ENCODE data around the gene MTURN.
"Not testable (repeated sequence)": the region's sequence is repeated elsewhere in the genome, so short reads cannot be mapped to it uniquely, and the experiment has no call there.

Gene MTURN

DNA sequence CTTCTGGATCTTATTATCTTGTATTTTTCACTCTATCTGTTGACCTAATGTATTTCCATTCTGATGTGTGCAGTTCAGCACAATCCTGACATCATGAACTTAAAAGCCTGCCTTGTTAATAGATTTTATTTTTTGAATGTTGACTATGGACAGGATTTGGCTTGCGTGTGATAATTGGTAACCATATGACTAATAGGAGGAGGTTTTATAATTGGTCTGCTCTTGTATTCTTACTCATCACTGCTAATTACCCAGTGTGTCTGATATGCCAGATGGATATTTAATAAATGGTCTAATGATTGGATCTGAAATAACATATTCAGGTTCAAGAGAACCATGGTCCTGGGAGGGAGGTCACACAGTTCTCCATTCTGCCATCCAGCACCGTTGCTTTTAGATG lies 45.9 kb downstream of the MTURN start:
- no peak for DNase-seq (ENCODE audit: low read depth)

DNA sequence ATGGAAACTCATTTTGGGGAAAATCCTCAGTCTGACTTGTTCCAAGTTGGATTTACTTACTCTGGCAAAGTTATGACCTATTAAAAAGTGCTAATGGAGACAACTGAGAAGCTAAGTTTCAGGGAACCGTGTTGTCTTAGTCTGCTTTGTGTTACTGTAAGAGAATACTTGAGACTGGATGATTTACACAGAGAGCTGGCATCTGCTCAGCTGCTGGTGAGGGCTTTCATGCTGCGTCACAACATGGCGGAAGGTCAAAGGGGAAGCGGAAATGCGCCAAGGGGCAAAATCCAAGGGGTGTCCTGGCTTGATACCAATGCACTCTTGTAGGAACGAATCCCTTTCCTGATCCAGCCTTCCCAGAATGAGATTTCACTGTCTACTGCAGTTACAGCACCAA lies 46.4 kb downstream of the MTURN start:
- no peak for DNase-seq (ENCODE audit: low read depth)

DNA sequence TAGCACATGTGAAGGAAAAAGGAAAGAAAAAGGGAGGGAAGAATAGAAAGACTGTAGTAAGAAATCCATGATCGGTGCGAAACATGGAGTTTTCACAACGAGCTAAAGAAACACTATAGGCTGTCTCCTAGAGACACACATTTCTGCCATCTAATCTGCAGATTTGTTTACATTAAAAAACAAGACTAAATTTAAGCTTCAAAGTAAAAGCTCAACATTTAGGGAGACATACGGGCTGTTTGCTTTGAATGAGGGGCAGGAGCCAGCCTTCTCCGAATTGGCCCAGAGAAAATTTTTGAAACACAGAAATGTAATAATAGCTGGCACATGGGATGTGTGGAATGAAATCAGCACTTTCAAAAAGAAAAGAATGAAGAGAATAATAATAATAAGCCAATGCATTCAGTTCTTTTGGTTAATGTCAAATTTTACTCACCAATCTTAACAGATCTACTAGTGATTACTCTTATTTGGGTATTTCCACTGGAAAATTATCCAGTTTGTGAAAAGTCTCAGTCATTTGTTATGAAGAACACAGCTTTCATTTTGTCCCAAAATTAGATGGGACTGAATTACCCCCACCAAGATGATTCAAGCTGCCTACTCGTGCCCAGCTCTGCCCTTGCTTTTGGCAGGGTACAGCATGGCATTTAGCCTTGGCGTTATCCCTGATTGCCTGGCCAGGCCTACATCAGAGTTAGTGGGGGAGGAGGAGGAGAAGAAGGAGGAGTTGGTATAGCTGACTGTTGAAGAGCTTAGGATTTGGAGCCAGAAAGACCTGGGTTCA lies 47.1 kb downstream of the MTURN start:
- DNase-seq (ENCODE audit: low read depth), result no peak

DNA sequence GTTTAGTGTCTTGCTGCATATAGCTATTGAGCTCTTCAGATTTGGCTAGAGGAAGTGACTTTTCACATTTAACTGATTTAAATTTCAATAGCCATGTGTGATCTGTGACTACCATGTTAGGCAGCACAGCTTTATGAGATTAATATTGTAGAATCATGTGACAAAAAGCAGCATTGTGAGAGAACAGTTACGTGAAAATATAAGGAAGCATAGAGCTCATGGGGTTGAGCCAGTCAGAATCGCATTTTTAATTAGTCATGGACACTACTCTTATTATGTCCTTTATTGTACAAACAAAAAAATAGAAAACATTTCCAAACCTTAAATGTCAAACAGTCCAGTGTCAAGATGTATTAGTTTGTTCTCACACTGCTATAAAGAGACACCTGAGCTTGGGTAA lies 48.0 kb downstream of the MTURN start:
- no peak for DNase-seq (ENCODE audit: low read depth)

DNA sequence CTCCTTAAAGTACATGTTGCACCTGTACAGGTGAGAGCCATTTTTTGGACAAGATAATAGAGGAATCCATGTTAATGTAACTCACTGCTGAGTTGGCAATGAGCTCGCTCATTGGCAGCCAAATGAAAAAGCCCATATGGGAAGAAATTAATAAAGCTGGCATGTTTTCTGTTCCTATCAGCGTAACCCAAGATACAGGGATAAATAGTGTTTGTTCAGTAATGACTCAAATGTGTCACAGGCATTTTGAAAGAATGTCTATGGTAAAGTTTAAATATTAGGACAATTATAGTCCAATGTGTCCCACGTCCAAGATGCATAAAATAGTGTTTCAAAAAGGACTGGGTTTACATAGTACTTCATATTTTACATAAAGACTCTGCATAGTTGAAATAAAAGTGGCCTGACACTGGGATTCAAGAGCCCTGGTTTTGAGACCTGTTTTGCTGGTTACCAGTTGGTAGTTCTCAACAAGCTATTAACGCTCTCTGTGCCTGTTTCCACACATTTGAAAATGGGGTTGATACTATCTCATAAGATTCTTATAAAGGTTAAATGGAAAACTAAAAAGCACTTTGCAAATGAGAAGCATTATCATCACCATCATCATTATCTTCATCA lies 49.1 kb downstream of the MTURN start:
- DNase-seq (ENCODE audit: low read depth), result no peak

DNA sequence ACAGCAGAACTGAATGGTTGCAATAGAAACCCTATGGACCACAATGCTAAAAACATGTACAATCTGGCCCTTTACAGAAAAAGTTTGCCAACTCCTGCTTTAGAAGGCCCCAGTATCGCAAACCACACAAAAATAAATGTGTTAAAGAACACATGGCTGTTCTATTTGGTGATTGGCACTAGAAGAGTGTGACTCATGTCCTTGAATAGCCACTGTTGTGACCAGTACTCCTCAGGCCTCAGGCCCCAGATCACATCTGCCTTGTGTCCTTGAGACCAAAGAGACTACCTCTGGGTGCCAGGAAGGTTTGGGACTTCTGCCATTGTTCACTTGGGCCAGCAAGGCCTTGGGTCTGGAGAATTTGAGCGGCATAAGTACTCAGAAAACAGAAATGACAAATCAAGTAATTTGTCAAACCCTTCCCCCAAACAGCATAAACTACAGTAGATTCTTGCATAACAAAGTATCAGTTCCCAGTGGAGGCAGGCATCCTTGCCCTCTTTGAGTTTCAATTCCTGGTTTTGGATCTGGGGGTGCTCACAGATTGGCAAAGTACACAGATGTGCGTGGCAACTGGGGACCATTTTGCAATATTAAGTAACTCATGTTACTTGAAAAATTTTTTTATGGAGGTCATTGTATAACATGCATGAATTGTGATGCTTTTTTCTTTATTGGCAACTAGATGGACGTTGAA lies 50.2 kb downstream of the MTURN start:
- DNase-seq (ENCODE audit: low read depth), result no peak

DNA sequence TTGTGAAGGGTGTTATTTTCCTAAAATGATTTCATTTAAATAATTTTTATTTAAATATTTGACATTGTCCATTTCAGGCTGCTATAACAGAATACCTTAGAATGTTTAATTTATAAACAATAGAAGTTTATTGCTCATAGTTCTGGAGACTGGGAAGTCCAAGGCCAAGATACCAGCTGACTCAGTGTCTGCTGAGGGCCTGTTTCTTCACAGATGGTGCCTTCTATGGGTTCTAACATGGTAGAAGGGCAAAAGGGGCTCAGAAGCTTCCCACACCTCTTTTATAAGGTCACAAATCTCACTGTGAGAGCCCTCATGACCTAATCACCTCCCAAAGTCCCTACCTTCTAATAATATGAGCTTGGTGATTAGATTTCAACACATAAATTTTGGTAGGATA lies 50.7 kb downstream of the MTURN start:
- no peak for DNase-seq (ENCODE audit: low read depth)

DNA sequence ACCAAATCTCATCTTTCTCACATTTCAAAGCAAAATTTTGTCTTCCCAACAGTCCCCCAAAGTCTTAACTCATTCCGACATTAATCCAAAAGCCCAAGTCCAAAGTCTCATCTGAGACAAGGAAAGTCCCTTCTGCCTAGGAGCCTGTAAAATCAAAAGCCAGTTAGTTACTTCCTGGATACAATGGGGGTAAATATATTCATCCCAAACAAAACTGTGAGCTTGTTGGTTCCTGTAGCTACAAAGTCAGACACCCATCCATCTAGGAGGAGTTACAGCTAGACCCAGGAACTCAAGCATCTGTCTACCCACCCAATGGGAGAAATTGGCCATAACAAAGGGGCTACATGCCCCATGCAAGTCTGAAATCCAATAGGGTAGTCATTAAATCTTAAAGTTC lies 51.9 kb downstream of the MTURN start:
- no peak for DNase-seq (ENCODE audit: low read depth)

DNA sequence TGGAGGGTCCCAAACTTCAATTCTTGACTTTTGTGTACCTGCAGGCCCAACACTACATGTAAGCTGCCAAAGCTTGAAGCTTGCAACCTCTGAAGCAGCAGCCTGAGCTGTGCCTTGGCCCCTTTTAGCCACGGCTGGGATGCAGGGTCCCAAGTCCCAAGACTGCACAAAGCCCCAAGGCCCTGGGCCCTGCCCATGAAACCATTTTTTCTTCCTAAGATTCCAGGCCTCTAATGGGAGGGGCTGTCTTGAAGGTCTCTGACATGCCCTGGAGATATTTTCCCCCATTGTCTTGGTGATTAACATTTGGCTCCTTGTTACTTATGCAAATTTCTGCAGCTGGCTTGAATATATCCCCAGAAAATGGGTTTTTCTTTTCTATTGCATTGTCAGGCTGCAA lies 52.7 kb downstream of the MTURN start:
- no peak for DNase-seq (ENCODE audit: low read depth)

DNA sequence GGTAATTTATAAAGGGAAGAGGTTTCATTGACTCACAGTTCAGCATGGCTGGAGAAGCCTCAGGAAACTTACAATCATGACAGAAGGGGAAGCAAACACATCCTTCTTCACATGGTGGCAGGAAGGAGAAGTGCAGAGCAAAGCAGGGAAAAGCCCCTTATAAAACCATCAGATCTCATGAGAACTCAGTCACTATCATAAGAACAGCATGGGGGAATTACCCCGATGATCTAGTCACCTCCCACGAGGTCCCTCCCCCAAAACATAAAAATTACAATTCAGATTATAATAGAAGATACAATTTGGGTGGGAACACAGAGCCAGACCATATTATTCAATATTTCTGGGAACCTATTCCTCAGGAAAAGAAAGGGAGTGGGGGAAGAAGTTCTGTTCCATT lies 53.6 kb downstream of the MTURN start:
- DNase-seq (ENCODE audit: low read depth), result not testable (repeated sequence)

DNA sequence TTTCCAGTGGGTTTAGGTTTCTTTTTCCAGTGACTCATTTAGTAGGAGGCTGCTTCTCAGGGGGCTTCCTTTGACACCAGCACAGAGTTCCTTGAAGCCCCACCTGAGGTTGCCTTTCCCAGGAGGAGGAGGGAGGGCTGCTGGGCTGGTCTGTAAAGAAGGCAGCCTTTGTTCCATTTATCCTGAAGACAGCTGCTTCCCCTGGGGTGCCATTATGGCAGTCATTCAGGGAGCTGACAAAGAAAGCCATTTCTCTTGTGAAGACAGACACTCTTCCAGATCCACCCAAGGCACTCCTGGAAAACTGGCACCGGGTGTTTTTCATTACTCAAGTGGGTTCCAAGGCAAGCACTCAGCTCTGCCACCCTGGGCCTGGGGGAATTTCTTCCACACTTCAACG lies 54.0 kb downstream of the MTURN start:
- no peak for DNase-seq (ENCODE audit: low read depth)

DNA sequence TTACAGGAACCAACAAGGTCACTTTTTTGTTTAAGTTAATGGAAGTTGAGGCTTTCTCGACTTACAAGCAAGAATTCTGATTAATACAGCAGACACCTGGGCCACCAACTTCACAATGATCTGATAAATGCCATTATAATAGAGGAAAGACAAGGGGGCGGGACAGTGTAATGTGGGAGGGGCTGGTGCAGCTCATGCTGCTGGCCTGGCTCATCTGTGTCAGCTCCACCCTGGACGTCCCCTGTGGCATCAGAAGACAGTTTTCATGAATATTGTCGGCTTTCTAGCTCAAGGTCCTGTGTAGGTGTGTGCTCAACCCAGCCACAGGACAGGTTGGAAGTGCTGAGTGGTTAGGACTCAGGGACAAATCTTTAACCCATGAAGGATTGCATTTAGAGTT lies 57.0 kb downstream of the MTURN start:
- no peak for DNase-seq (ENCODE audit: low read depth)

DNA sequence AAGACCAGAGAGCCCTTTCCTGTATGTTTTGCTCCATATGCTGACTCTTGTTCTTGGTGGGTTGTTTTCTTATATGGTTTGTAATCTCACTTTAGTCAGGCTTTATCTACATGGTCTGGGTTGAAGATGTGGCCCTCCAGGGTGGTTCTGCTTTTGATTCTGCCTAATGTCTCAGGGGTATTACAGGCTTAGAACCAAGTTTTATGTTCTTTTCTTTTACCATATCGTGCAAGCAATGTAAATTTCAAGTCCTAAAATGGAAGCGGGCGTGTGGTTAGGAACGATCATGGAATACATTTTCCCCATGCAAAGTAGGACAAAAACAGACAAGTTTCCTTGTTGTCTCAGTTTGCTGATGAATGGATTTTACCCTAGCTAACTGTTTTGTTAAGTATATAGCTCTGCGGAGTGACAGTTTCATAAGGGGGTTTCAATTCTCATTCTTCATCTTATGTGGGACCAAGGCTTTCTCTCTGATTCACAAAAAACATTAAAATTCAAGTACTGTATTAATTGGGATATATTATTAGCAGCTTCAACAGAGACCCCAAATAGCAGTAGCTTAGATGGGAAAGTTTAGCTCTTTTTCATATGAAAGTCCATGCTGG lies 58.7 kb downstream of the MTURN start:
- DNase-seq (ENCODE audit: low read depth), result no peak

DNA sequence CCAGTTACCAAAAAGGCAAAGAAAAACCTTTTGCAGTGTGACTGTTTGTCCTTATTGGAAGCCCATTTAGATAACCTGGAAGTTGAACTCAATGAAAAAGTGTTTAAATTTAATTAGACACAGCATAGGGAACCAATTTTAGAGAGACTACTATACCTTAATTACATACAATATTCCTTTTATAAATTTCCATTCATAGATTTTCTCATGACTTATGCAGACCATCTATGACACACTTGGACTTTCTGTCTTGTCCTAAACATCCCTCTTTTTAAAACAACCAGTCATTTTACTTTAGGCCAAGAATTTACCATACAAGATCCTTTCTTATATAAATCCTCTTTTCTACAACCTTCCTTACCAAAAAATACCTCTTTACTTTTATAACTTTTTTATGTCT lies 61.6 kb downstream of the MTURN start:
- DNase-seq (ENCODE audit: low read depth), result no peak

DNA sequence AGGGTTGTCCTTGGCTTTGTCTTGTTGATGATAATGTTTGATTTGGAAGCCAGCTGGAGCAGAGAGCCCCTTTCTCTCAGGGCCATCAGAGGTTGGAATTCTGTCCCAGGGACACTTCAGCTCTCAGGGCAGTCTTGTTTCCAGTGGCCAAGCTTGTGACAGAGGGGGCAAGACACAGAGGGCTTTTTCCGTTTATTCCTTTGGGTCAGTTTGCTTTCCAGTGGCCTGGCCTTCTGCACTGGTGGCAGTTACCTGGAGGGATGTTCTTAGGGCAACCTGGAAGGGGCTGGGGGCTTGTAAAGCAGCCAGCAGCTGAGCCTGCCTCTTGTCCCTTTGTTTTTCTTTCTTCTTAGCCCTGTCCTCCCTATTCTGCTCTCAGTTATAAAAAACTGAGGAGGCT lies 62.7 kb downstream of the MTURN start:
- no peak for DNase-seq (ENCODE audit: low read depth)

DNA sequence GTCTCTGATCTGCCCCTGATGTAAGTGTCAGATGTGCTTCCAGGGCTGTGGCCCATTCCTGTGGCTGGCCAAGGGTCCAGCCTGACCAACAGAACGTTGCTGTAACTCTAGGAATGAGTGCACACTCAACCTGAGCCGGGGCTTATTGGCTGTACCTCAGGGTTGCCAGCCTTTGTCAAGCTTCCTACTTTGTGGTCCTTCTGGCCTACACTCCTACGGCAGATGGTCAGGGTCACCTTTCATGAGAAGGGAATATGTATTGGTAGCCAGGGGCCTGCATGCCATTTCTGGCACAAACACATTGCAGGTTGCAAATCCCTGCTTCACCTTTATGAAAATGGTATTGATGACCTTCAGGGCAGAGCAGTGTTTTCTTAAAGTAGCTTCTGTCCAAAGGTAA lies 64.5 kb downstream of the MTURN start:
- no peak for DNase-seq (ENCODE audit: low read depth)

DNA sequence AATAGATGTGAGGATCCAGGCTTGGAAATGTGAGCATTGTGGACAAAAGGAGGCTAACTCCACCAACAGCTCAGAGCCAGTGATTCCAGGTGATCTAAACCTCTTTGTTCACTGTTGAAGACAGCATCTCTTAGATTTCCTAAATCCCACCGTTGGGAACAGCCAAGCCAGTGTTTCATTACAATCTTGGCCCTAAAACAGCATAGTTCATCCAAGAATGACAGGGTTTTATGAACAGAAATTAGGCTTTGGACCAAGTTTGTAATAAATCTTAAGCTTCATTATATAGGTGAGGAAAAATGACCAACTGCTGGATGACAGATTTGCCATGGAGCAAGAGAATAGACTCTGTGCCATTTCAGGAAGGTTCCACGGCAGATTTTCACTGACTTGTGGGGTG lies 65.8 kb downstream of the MTURN start:
- no peak for DNase-seq (ENCODE audit: low read depth)

DNA sequence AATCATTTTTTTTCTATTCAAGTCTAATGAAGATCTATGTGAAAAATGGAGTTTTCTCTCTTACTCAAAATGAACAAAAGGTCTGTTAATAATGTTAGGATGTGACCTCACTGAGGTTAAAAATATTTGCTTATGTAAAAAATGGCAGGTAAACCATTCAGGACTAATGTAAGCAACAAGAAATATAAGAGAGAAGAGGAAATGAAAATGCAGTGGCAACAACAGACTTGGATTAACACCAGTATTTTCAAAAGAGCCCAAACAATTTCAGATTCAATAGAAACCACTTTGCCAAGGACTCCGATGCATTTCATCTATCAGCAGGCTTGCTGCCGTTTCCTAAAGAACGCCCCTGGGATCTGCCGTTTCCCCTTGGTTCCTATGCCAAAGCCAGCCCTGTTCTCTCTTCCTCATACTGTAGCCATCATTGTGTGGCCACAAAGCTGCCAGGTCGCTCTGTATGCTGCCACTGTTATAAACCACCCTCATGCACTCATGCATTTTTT lies 66.4 kb downstream of the MTURN start:
- no peak for DNase-seq (ENCODE audit: low read depth)

DNA sequence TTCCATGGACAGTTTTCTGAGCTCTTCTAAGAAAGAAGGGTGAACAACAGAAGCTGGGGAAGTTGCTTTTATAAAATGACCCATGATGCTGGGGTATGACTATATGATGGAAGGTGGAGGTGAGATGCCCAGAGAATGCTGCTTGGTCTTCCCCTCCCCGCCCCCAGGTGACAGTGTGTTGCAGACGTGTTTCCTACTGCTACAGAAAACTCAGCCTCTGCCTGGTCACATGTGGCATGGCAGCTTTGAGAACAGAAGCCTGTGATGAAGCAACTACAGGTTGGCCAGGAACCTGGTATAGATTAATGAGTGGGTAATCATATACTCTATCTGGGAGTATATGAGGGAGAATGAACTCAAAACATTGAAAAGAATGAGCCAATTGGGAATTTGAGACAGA lies 67.1 kb downstream of the MTURN start:
- DNase-seq (ENCODE audit: low read depth), result no peak

DNA sequence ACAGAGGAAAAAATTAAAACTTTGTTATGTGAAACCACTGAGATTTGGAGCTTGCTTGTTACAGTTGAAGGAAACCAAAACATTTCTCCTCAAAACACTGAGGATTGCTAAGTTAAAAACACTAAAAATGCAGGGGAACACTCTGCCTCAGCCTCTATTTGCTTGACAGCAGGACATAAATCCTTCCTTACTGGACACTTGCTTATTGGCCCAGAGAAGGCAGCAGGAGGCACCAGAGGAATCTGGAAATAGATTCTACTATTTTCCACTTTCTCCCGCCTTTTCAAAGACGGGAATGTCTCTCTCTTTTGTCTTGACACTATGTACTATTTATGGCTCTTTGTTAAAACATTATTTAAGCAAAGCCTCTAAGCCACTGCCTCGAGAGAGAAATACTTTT lies 67.9 kb downstream of the MTURN start:
- no peak for DNase-seq (ENCODE audit: low read depth)

DNA sequence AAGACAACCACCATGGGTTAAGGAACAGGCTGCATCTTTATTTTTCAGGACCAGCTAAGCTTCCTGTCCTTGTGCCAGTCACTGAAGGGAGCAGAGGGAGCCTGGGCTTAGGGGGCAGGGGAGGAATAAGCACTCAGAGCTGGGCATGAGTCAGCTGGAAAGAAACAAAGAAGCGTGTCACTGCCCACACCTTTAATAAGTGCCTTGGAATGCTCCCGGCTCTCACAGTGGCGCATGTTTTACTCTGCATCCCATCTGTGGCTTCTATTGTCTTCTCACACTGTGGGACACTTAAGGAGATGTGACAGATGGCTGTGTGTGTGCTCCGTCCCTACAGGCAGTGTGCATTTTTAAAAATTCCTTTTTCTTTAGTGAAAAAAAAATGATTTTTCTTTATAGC lies 71.7 kb downstream of the MTURN start:
- no peak for DNase-seq (ENCODE audit: low read depth)

DNA sequence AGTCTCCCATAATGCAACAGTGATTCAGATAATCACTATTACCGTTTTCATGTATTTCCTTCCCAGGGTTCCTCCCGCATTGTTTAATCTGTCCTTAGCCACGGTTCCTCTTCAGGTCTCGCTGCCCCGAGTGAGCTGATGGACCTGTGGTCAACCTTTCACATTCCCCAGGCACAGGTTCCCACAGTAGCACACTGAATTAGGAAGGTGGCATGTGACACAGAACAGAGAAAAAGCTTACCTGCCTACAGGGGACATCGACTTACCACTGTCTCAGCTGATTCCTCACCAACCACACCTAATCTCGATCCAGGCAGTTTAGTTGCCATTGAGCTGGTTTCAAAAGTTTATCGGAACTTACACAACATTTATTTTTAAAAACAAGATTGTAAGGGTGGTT lies 72.2 kb downstream of the MTURN start:
- no peak for DNase-seq (ENCODE audit: low read depth)

DNA sequence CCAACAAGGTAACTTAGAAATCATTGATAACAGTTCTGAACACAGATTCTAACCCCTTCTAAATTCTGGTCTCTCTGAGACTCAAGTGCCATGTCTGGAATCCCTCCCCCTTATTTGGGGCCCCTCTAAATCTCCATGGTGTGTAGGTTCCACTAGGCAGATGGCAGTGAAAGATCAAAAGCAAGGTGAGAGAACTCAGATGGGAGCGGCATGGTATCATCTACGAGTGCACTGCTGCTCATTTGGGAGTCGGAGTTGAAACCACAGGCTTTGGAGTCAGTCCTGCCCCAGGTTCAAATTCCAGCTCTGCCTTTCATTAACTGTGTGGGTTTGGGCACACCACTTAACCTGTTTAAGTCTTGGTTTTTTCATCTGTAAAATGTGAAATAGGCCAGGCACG lies 72.6 kb downstream of the MTURN start:
- DNase-seq (ENCODE audit: low read depth), result no peak
